ENCODE data around the gene WRNIP1.
"Not testable (repeated sequence)": the region's sequence is repeated elsewhere in the genome, so short reads cannot be mapped to it uniquely, and the experiment has no call there.

Gene WRNIP1

GRCh38 chr6:2741756-2742155 is 23.4 kb upstream of the WRNIP1 start:
- DNase-seq (ENCODE audit: low read depth): no peak

GRCh38 chr6:2743280-2744208 is 21.6 kb upstream of the WRNIP1 start:
- no peak for DNase-seq (ENCODE audit: low read depth)

- DNase-seq (ENCODE audit: low read depth): no peak
These were observed 20.9 kb upstream of the WRNIP1 start for GRCh38 chr6:2744209-2744771.

- DNase-seq (ENCODE audit: low read depth): no peak
These were observed 20.4 kb upstream of the WRNIP1 start for GRCh38 chr6:2744778-2745177.

- DNase-seq (ENCODE audit: low read depth): no peak
These were observed 19.9 kb upstream of the WRNIP1 start for GRCh38 chr6:2745246-2745645.

GRCh38 chr6:2746557-2747061 is 18.6 kb upstream of the WRNIP1 start:
- DNase-seq (ENCODE audit: low read depth): no peak

- DNase-seq (ENCODE audit: low read depth): no peak
These were observed 17.0 kb upstream of the WRNIP1 start for GRCh38 chr6:2748183-2748582.

GRCh38 chr6:2749969-2750600 is 15.1 kb upstream of the WRNIP1 start:
- DNase-seq (ENCODE audit: low read depth): peak; percentile 46

GRCh38 chr6:2750832-2751231 is 14.4 kb upstream of the WRNIP1 start, which contains the start of gene MYLK4:
MYLK4 (minus strand) TSS chr6:2750922; CDS start chr6:2749294, 1,628 bp downstream.
- no peak for DNase-seq (ENCODE audit: low read depth)

- no peak for DNase-seq (ENCODE audit: low read depth)
These were observed 13.3 kb upstream of the WRNIP1 start for GRCh38 chr6:2751871-2752270.

- DNase-seq (ENCODE audit: low read depth): no peak
These were observed 12.6 kb upstream of the WRNIP1 start for GRCh38 chr6:2752477-2753109.

- DNase-seq (ENCODE audit: low read depth): no peak
These were observed 12.1 kb upstream of the WRNIP1 start for GRCh38 chr6:2753110-2753489.

- DNase-seq (ENCODE audit: low read depth): no peak
These were observed 11.4 kb upstream of the WRNIP1 start for GRCh38 chr6:2753743-2754142.

GRCh38 chr6:2754393-2754792 is 10.8 kb upstream of the WRNIP1 start:
- DNase-seq (ENCODE audit: low read depth): no peak

GRCh38 chr6:2754911-2755310 is 10.3 kb upstream of the WRNIP1 start:
- DNase-seq (ENCODE audit: low read depth): no peak

- DNase-seq (ENCODE audit: low read depth): no peak
These were observed 9.7 kb upstream of the WRNIP1 start for GRCh38 chr6:2755456-2755855.

- DNase-seq (ENCODE audit: low read depth): no peak
These were observed 9.0 kb upstream of the WRNIP1 start for GRCh38 chr6:2756241-2756640.

GRCh38 chr6:2756687-2757224 is 8.4 kb upstream of the WRNIP1 start:
- no peak for DNase-seq (ENCODE audit: low read depth)

- no peak for DNase-seq (ENCODE audit: low read depth)
These were observed 6.2 kb upstream of the WRNIP1 start for GRCh38 chr6:2758980-2759379.

GRCh38 chr6:2760882-2761842 is 4.0 kb upstream of the WRNIP1 start:
- no peak for DNase-seq (ENCODE audit: low read depth)

GRCh38 chr6:2762868-2763267 is 2.3 kb upstream of the WRNIP1 start:
- not testable (repeated sequence) for DNase-seq (ENCODE audit: low read depth)

Data from stimulated activated CD8-positive, alpha-beta memory T cell treated with anti-CD3 and anti-CD28 coated beads, Interleukin-15, amount 100 ng/mL, for 1 hour (primary cell).